Bronchial smooth muscle cell (primary cell): ENCODE results near the gene PIKFYVE. TPM values are rescaled to one million over a fixed set of nuclear protein-coding genes. Genes with fewer than 3 reads are reported as not detected.

Source experiments
- total RNA-seq: library from RNA; depleted of rRNA; stranded (reverse); fragments of >200 nt; gene quantifications from 2 replicates; pipeline ENCODE4 v1.2.1, GENCODE V29; 2014

The PIKFYVE gene
- total RNA-seq, result 21.4 and 27.1 TPM in 2 replicates

GRCh38 chr2:208265801-208266552 is at the start of gene PIKFYVE:
Gene PIKFYVE (plus strand): TSS chr2:208266255. CDS start chr2:208271520, 5,265 bp downstream.

GRCh38 chr2:208254871-208255556 is 11.0 kb upstream of the PIKFYVE start, which contains the start of gene IDH1:
Gene IDH1 (minus strand): TSS chr2:208255071. CDS start chr2:208251551, 3,520 bp downstream.

GRCh38 chr2:208406474-208407451 is 140.7 kb downstream of the PIKFYVE start, which contains the start of gene PTH2R:
Gene PTH2R (plus strand): TSS chr2:208406792. CDS start chr2:208407044, 252 bp downstream.

Other genes with a start within 250 kb of the PIKFYVE start
- gene PLEKHM3, start 240.7 kb upstream of the PIKFYVE start, total RNA-seq, result 10.6 and 18.6 TPM in 2 replicates
- gene CRYGD, start 141.7 kb upstream of the PIKFYVE start, total RNA-seq, result not detected in 2 replicates
- not detected in 2 replicates for gene CRYGC, start 136.4 kb upstream of the PIKFYVE start, total RNA-seq
- not detected in 2 replicates for gene CRYGB, start 120.1 kb upstream of the PIKFYVE start, total RNA-seq
- gene CRYGA, start 102.7 kb upstream of the PIKFYVE start, total RNA-seq, result not detected in 2 replicates
- not detected in 2 replicates for gene C2orf80, start 76.2 kb upstream of the PIKFYVE start, total RNA-seq
- gene IDH1, start 11.2 kb upstream of the PIKFYVE start, total RNA-seq, result 200 and 249 TPM in 2 replicates
- gene PTH2R, start 140.5 kb downstream of the PIKFYVE start, total RNA-seq, result under 0.01 TPM in 1 of 2 replicates, not detected in the other